Stimulated activated naive B cell treated with anti-CD40 and anti-IgM and Interleukin-4, amounts not matched to agents 10 μg/mL and 1 μg/mL and 100 μg/mL, for 72 hours (primary cell): ENCODE results near the gene GPC6.
"Not testable (repeated sequence)": the region's sequence is repeated elsewhere in the genome, so short reads cannot be mapped to it uniquely, and the experiment has no call there.

ENCODE experiments used
- ATAC-seq, 2 donors: fragments of 150-1000 bp; cut with Tn5 transposase; replicated peaks; 2 replicates each; pipeline ENCODE4 v1.10.0; 2021; ENCODE audit warnings: moderate library complexity in 1 of 2
- DNase-seq: peaks from one replicate; pipeline ENCODE4 v3.0.0; 2021
- H3K27ac Mint-ChIP-seq: one replicate; pipeline ENCODE4 v1.8.0; 2022; ENCODE audit warnings: mild to moderate bottlenecking, mixed read lengths
- H3K27me3 Mint-ChIP-seq, 2 donors: one replicate each; pipeline ENCODE4 v1.8.0; 2022; ENCODE audit warnings: mixed read lengths in 2 of 2
- H3K36me3 Mint-ChIP-seq, 2 donors: one replicate each; pipeline ENCODE4 v1.8.0; 2022; ENCODE audit warnings: mixed read lengths in 2 of 2, mild to moderate bottlenecking in 1 of 2
- H3K4me1 Mint-ChIP-seq, 2 donors: one replicate each; pipeline ENCODE4 v1.8.0; 2022; ENCODE audit warnings: mixed read lengths in 2 of 2, mild to moderate bottlenecking in 1 of 2
- H3K4me3 Mint-ChIP-seq, 2 donors: one replicate each; pipeline ENCODE4 v1.8.0; 2022; ENCODE audit warnings: mild to moderate bottlenecking in 2 of 2, mixed read lengths in 2 of 2, moderate library complexity in 1 of 2
- H3K9me3 Mint-ChIP-seq, 2 donors: one replicate each; pipeline ENCODE4 v1.8.0; 2022; ENCODE audit warnings: mixed read lengths in 2 of 2, mild to moderate bottlenecking in 1 of 2

GPC6 gene

DNA sequence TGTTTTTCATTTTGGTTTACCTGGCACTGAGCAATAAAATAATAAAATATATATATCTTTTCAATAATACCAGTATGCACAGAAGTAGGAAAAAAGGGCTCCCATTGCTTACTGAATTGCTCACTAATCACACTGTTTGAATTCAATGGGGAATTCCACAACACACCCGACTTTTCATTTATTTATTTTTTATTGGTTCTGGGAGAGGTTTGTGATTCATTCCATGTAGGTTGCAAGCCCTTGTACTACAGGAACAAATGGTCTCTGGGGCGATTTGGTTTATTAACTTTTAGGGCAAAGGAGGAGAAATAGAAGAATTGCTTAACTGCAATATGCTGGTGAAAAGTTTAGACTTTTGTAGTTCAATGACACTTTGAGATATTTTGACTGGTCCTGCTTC is 1045.4 kb downstream of the GPC6 start:
- no peak overlapping the region for H3K4me3 Mint-ChIP-seq
- H3K27ac Mint-ChIP-seq, result no peak overlapping the region
- DNase-seq, result no peak
- peaks cover 0 to 2% of the 10 kb centered on the region in 2 donors for H3K9me3 Mint-ChIP-seq
- no peak for ATAC-seq
- no peaks in the 10 kb centered on the region for H3K27me3 Mint-ChIP-seq
- H3K36me3 Mint-ChIP-seq, result no peaks in the 10 kb centered on the region
- H3K4me1 Mint-ChIP-seq, result peaks cover 0 to 1% of the 10 kb centered on the region in 2 donors

DNA sequence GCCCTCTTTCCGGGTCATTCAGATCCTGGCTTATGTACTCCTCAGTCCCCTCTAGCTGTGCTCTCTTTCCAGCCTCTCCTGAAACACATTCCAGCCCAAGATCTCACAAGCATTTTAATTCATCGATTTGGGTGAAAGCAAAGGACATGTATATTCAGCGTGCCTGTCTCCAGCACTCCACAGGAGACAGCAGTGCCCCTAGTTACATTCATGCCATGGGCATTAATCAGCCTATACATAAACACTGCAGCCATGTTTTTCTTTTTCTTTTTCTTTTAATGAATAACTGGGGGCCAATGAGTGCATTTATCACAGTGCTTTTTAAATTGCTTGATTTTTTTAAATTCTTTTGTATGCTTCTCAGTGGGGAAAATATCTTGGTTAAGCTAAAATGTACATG is 1053.7 kb downstream of the GPC6 start:
- DNase-seq (no peak), ATAC-seq (no peak)
- peaks cover 0 to 4% of the 10 kb centered on the region in 2 donors for H3K36me3 Mint-ChIP-seq
- H3K4me3 Mint-ChIP-seq, result no peak overlapping the region
- no peaks in the 10 kb centered on the region for H3K4me1 Mint-ChIP-seq
- peaks cover 11 to 14% of the 10 kb centered on the region in 2 donors for H3K27me3 Mint-ChIP-seq
- H3K9me3 Mint-ChIP-seq, result peaks cover 6 to 8% of the 10 kb centered on the region in 2 donors
- H3K27ac Mint-ChIP-seq, result no peak overlapping the region

DNA sequence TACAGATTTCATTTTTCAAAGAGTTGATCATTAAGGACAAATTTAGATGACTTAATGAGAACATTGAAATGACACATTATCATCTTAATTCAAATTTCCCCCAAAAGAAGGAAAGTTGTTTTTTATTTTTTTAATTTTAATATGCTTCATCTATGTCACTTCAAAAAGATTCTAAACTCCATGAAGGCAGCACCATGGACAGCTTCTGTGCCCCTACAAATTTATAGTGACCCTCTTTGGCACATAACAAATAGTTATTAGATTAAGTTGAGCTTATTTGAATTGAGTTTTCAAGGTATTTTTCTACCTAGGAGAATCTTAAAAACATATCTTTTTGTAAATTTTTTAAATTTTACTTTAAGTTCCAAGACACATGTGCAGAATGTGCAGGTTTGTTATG is 1054.2 kb downstream of the GPC6 start:
- Mint-ChIP-seq H3K4me1 (no peaks in the 10 kb centered on the region), H3K4me3 (no peak overlapping the region), H3K27me3 (peaks cover 11 to 14% of the 10 kb centered on the region in 2 donors), H3K9me3 (peaks cover 6 to 8% of the 10 kb centered on the region in 2 donors), H3K36me3 (peaks cover 0 to 4% of the 10 kb centered on the region in 2 donors), H3K27ac (no peak overlapping the region)
- no peak for DNase-seq
- ATAC-seq, result no peak

DNA sequence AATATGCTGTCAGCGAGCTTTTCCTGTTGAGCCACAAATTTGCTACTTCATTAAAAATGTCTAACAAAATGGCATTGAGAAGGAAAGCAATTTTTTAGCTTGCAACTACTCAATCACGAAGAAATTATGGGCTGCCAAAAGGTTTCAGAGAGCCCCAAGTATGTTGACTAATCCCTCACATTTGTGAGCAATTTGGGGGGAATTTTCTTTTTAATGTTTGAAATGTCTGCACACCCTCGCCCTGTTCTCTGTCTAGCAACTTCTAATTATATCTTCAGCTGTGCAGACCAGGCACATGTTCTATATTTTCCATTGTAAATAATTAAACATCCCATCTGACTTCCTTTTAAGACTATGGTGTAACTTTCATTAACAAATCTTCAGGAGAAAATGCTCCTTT is 1060.0 kb downstream of the GPC6 start:
- Mint-ChIP-seq H3K27me3 (peaks cover 0 to 9% of the 10 kb centered on the region in 2 donors), H3K9me3 (peaks cover 0 to 4% of the 10 kb centered on the region in 2 donors), H3K27ac (no peak overlapping the region), H3K4me3 (no peak overlapping the region), H3K4me1 (peaks cover 0 to 7% of the 10 kb centered on the region in 2 donors), H3K36me3 (no peaks in the 10 kb centered on the region)
- DNase-seq (no peak), ATAC-seq (no peak)

DNA sequence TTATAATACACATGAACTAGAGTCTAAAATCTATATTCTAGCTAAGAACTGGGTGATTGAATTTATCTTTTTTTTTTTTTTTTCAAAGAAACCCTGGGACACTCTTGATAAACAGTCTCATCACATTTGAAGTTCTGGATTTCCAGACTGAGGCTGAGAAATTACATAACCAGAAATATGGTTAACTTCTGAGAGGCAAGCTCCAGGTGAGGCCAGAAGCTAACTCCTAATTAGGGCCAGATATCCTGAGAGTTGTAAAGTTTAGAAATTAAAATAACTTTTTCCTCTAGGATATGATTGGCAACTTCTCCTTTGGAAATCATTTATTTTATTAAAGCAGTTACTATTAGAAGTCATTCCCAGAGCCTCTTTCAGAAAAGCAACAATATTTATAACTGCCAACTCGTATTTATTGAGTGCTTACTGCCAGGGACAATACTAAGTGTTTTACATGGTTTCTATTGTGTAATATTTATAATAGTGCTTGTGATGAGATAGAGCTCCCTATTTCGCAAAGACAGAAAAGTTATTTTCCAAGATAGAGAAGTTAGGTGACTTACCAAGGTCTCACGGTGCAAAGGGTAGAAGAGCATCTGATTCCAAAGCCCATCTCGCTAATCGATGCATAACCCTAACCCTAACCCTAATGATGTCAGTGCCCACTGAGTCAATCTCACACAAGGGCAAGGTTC is 1065.2 kb downstream of the GPC6 start:
- Mint-ChIP-seq H3K4me1 (peaks cover 0 to 6% of the 10 kb centered on the region in 2 donors), H3K27me3 (peaks cover 0 to 5% of the 10 kb centered on the region in 2 donors)
- ATAC-seq, result no peak

DNA sequence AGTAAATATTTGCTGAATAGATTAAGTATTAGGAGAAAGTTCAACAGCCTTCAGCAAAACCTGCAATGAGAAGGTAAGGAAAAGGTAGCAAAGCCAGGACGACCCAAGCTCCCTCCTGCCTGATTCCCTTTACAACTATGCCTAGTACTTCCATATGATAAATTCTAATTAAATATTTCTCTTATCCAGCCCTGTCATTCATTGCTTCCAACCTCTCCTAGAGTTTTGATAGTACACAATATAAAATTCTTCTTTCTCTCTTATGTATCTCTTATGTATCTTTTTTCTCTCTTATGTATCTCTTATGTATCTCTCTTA is 1065.7 kb downstream of the GPC6 start:
- no peak overlapping the region for H3K27ac Mint-ChIP-seq
- H3K4me1 Mint-ChIP-seq, result peaks cover 0 to 1% of the 10 kb centered on the region in 2 donors
- H3K36me3 Mint-ChIP-seq, result no peaks in the 10 kb centered on the region
- no peaks in the 10 kb centered on the region for H3K9me3 Mint-ChIP-seq
- H3K4me3 Mint-ChIP-seq, result no peak overlapping the region
- ATAC-seq (no peak), DNase-seq (no peak)
- peaks cover 0 to 5% of the 10 kb centered on the region in 2 donors for H3K27me3 Mint-ChIP-seq

More for the DNA sequence above, 1065.2 kb downstream of the GPC6 start:
- DNase-seq, result no peak
- Mint-ChIP-seq H3K9me3 (no peaks in the 10 kb centered on the region), H3K4me3 (no peak overlapping the region), H3K36me3 (no peaks in the 10 kb centered on the region), H3K27ac (no peak overlapping the region)

DNA sequence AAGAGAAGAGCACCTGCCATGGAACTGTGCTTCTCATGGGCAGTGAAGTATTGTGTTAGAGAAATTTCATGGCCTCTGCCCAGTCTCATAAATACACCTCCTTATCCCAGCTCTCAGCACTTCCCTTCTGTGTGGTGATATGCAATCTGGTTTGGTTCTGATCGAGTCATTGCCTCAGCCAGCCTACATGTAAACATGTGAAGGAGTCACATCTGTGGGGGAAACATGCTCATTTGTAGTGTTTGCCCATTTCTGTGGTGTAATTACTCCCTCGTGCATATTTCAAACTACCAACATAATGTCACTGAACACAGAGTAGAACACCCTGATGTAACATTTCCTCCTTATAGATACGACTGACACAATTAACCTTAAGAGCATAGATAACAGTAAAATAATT is 1069.9 kb downstream of the GPC6 start:
- no peak overlapping the region for H3K27ac Mint-ChIP-seq
- no peaks in the 10 kb centered on the region for H3K36me3 Mint-ChIP-seq
- H3K4me3 Mint-ChIP-seq, result no peak overlapping the region
- H3K4me1 Mint-ChIP-seq, result no peaks in the 10 kb centered on the region
- DNase-seq (no peak), ATAC-seq (no peak)
- H3K9me3 Mint-ChIP-seq, result no peaks in the 10 kb centered on the region
- H3K27me3 Mint-ChIP-seq, result no peaks in the 10 kb centered on the region

DNA sequence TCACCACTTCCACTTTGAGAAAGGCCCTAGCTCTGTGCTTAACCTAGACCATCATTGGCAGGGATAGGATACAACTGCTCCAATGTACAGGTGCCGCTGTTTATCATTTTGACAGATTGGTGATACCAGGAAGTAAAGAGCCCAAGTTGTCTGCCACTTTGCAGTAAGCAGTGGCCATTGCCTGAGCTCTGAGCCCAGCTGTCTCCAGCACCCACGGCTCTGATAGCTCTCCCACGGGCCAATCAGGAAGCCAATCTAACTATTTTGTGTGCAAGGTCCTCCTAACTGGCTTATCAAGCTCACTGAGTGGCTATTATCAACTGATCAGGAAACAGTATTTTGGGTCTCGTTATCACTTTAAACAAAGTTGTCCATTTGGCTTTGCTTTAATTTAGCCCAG is 1071.7 kb downstream of the GPC6 start:
- no peaks in the 10 kb centered on the region for H3K4me1 Mint-ChIP-seq
- H3K4me3 Mint-ChIP-seq, result no peak overlapping the region
- ATAC-seq (no peak), DNase-seq (no peak)
- no peaks in the 10 kb centered on the region for H3K27me3 Mint-ChIP-seq
- H3K27ac Mint-ChIP-seq, result no peak overlapping the region
- no peaks in the 10 kb centered on the region for H3K36me3 Mint-ChIP-seq
- no peaks in the 10 kb centered on the region for H3K9me3 Mint-ChIP-seq

DNA sequence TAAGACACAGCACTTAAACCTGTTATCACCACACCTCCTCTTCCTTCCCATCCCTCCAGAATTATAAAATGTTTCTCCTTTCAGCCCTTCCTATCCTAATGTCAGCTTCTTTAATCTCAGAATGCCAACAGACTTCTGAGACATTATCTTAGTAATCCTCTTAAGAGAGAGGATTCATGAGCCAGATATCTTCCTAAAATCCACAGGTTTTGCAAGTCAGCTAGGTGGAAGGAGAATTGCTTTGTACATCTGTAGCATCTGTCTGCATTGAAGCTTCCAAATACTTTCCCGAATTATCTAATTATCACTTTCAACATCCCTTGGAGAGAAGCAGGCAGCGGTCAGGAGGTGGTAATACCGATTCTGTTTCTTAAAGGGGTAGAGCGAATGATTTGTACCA is 1073.8 kb downstream of the GPC6 start:
- no peaks in the 10 kb centered on the region for H3K27me3 Mint-ChIP-seq
- H3K4me3 Mint-ChIP-seq, result no peak overlapping the region
- no peak overlapping the region for H3K27ac Mint-ChIP-seq
- ATAC-seq (no peak), DNase-seq (no peak)
- no peaks in the 10 kb centered on the region for H3K36me3 Mint-ChIP-seq
- H3K9me3 Mint-ChIP-seq, result no peaks in the 10 kb centered on the region
- peaks cover 5 to 6% of the 10 kb centered on the region in 2 donors for H3K4me1 Mint-ChIP-seq

DNA sequence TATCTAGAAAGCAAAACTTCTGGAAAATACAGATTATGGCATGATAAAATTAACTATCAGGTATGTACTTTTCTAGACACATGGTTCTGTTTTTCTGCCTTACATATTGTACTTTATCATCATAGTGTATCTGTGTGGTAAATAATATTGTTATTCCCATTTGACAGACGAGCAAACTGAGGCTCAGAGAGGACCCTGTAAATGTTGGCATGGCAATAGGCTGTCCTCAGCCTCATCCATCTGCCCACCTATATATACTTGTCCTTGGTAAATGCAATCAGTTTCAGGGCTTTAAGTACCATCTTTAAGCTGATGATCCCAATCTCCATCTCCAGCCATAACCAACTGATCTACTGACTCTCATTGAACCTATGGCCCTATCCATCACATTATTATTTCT is 1074.9 kb downstream of the GPC6 start:
- Mint-ChIP-seq H3K27ac (no peak overlapping the region), H3K4me3 (no peak overlapping the region)

DNA sequence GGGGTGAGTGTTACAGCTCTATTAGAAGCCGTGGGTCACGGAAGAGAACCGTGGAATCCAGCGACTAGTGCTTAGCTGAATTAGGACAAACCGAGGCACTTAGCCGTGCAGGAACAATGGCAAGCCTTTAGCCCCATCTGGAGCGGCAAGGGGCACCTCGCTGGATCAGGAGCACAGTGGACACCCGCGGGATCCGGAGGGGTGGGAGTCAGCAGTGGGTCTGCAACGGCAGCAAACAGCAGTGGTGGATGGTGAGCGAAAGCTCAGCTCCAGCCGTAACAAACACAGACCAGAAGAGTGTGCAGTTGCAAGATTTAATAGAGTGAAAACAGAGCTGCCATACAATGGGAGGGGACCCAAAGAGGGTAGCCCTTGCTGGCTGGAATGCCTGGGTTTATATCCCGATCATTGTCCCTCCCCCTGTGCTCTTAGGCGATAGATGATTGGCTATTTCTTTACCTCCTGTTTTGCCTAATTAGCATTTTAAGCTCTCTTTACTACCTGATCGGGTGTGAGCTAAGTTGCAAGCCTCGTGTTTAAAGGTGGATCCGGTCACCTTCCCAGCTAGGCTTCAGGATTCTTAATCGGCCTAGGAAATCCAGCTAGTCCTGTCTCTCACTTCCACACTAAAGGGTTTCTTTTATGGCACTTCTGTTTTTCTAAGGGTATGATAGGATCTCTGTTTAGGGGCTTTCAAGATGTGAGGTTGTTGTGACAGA is 1076.4 kb downstream of the GPC6 start:
- not testable (repeated sequence) for ATAC-seq, DNase-seq, H3K9me3 Mint-ChIP-seq, H3K4me1 Mint-ChIP-seq, H3K27ac Mint-ChIP-seq, H3K36me3 Mint-ChIP-seq, H3K4me3 Mint-ChIP-seq, H3K27me3 Mint-ChIP-seq

More for the DNA sequence above, 1074.9 kb downstream of the GPC6 start:
- H3K4me1 Mint-ChIP-seq, result peaks cover 5 to 6% of the 10 kb centered on the region in 2 donors
- DNase-seq, result no peak
- H3K9me3 Mint-ChIP-seq, result no peaks in the 10 kb centered on the region
- H3K27me3 Mint-ChIP-seq, result no peaks in the 10 kb centered on the region
- H3K36me3 Mint-ChIP-seq, result no peaks in the 10 kb centered on the region
- no peak for ATAC-seq

DNA sequence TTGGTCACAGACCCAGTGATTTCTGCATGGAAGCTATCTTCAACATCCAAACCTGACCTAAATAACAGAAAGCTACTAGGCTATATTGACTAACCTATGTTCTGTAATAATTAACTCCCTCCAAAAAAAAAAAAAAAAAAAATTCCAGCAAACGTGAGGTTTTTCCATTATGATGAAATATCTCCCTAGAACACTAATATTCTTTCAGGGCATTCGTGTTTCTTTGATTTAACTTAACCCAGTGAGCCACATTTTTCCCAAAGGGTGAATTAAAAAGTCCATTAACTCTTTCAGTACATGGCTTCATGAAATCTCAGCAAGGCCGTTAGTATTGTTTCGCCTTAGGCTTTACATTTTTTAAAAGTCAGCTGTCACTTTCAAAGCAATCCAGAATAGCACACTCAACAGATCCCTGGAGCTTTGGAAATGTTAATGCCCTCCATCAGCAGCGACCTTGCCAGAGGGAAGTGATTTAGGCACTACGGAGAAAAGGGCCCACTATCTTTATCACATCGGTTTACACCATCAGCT is 1077.1 kb downstream of the GPC6 start:
- H3K4me1 Mint-ChIP-seq, result peaks cover 5 to 6% of the 10 kb centered on the region in 2 donors
- no peak for DNase-seq
- no peaks in the 10 kb centered on the region for H3K27me3 Mint-ChIP-seq
- no peak for ATAC-seq
- no peaks in the 10 kb centered on the region for H3K36me3 Mint-ChIP-seq
- H3K4me3 Mint-ChIP-seq, result no peak overlapping the region
- no peaks in the 10 kb centered on the region for H3K9me3 Mint-ChIP-seq
- H3K27ac Mint-ChIP-seq, result no peak overlapping the region

DNA sequence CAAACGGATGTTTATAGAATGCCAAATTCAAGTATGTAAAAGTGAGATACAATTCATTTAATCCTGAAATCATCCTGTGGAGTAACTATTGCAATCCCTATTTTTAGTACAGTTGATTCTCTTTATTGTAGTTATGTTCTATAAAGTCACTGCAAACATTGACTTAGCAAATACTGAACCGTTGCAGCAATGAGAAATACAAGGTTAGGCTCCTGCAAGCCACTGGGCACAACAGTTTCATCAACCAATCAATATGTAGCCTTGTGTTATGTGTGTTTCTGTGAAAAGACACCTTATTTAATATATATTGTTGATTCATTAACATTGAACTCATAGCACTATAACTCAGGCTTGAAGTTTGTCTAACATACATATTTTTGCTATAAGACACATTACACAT is 1078.4 kb downstream of the GPC6 start:
- H3K27me3 Mint-ChIP-seq, result no peaks in the 10 kb centered on the region
- no peak for ATAC-seq

DNA sequence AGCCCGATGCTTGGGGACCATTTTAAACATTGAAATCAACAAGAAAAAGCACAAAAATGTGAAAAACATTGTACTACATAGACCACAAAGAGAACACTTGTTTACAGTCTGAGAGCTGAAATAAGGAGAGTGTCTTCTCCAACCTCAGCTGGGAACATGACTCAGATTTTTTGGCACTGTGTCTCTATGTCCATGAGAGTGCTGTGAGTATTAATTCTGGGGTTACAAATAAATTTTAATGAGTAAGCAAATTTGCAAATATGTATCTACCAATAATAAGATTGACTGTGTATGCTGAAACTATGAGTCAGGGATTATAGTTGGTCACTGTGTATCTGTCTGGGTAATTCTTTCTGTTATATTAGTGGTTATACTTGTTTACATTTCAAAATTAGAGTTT is 1078.9 kb downstream of the GPC6 start:
- ATAC-seq (no peak), DNase-seq (no peak)
- H3K9me3 Mint-ChIP-seq, result no peaks in the 10 kb centered on the region
- no peaks in the 10 kb centered on the region for H3K27me3 Mint-ChIP-seq
- H3K4me3 Mint-ChIP-seq, result no peak overlapping the region
- H3K27ac Mint-ChIP-seq, result no peak overlapping the region
- H3K4me1 Mint-ChIP-seq, result peaks cover 5 to 6% of the 10 kb centered on the region in 2 donors
- H3K36me3 Mint-ChIP-seq, result no peaks in the 10 kb centered on the region

More for the DNA sequence above, 1078.4 kb downstream of the GPC6 start:
- Mint-ChIP-seq H3K4me1 (peaks cover 5 to 6% of the 10 kb centered on the region in 2 donors), H3K27ac (no peak overlapping the region), H3K36me3 (no peaks in the 10 kb centered on the region), H3K4me3 (no peak overlapping the region), H3K9me3 (no peaks in the 10 kb centered on the region)
- no peak for DNase-seq

DNA sequence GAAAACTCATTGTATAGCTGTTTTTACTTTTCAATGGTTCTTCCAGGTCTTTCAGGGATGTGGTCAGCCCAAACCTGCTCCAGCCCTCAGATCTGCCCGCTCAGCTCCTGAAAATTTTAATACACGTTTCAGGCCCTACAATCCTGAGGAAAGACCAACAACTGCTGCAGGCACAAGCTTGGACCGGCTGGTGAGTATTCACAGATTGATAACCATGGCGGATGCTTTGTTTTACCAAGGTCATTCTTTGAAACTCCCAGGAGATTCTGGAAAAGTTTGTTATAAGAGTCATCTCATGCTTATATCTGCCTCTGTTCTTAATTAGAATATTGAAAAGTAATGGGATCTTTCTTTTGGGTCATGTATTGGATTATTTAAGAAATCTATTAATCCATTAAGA is 1079.3 kb downstream of the GPC6 start:
- Mint-ChIP-seq H3K27ac (no peak overlapping the region), H3K4me3 (no peak overlapping the region), H3K9me3 (no peaks in the 10 kb centered on the region), H3K36me3 (no peaks in the 10 kb centered on the region), H3K4me1 (peaks cover 5 to 6% of the 10 kb centered on the region in 2 donors), H3K27me3 (no peaks in the 10 kb centered on the region)
- no peak for ATAC-seq
- no peak for DNase-seq
